HepG2 (cell line): ENCODE results near the gene LRP10. TPM values are rescaled to one million over a fixed set of nuclear protein-coding genes. Genes with fewer than 3 reads are reported as not detected.

Experiments used
- ATRX ChIP-seq: sonication (generic); formaldehyde crosslinking; IDR thresholded peaks from 2 replicates; pipeline ENCODE4 v1.4.0; 2020; ENCODE audit warnings: missing genetic modification reagents, borderline replicate concordance
- NCOA2 ChIP-seq: sonication (generic); formaldehyde crosslinking; IDR thresholded peaks from 2 replicates; pipeline ENCODE4 v1.8.0; 2022; ENCODE audit warnings: inconsistent platforms
- NFIC ChIP-seq: IDR thresholded peaks from 2 replicates; pipeline ENCODE4 v1.6.1; 2012; ENCODE audit warnings: mild to moderate bottlenecking, low read length, inconsistent platforms
- PAXIP1 ChIP-seq: sonication (generic); formaldehyde crosslinking; conservative IDR thresholded peaks from 2 replicates; pipeline ENCODE4 v1.4.0; 2020; ENCODE audit warnings: mild to moderate bottlenecking, missing genetic modification reagents, moderate library complexity
- PHF20 ChIP-seq: sonication (generic); formaldehyde crosslinking; IDR thresholded peaks from 2 replicates; pipeline ENCODE4 v1.5.0; 2020; ENCODE audit warnings: mild to moderate bottlenecking, missing genetic modification reagents
- POGZ ChIP-seq: sonication (generic); formaldehyde crosslinking; IDR thresholded peaks from 2 replicates; pipeline ENCODE4 v1.4.0; 2020; ENCODE audit warnings: mild to moderate bottlenecking, missing genetic modification reagents
- POLR2A ChIP-seq, 2 experiments: IDR thresholded peaks; 2 replicates each; pipeline ENCODE4 v1.6.1; 2011; ENCODE audit warnings: low read depth in 2 of 2, low read length in 2 of 2, mild to moderate bottlenecking in 1 of 2, moderate library complexity in 1 of 2; ENCODE audit not compliant: insufficient read depth in 1 of 2
- ZBTB44 ChIP-seq: sonication (generic); formaldehyde crosslinking; IDR thresholded peaks from 2 replicates; pipeline ENCODE4 v1.4.0; 2020; ENCODE audit warnings: missing genetic modification reagents
- ZNF292 ChIP-seq: sonication (generic); formaldehyde crosslinking; IDR thresholded peaks from 2 replicates; pipeline ENCODE4 v1.8.1; 2022; ENCODE audit warnings: mild to moderate bottlenecking, low read depth, missing genetic modification reagents, borderline replicate concordance
- ZNF879 ChIP-seq: sonication (generic); formaldehyde crosslinking; IDR thresholded peaks from 2 replicates; pipeline ENCODE4 v1.8.1; 2023; ENCODE audit warnings: missing genetic modification reagents
- ZSCAN25 ChIP-seq: sonication (generic); formaldehyde crosslinking; IDR thresholded peaks from 2 replicates; pipeline ENCODE4 v1.8.0; 2022; ENCODE audit warnings: mild to moderate bottlenecking, missing genetic modification reagents
- polyA plus RNA-seq, 8 experiments: library from polyadenylated mRNA; depleted of rRNA in 3 of 8; stranded (reverse) in 7 of 8; unstranded in 1 of 8; fragments of >200 nt; fragmentation: Illumina TruSeq in 4 of 8; extraction: Trizol in 4 of 8; gene quantifications; 2 replicates each; pipeline versions ENCODE4 v1.2.1 to v1.2.3, GENCODE V29; 2011 to 2016; ENCODE audit warnings: low read depth in 4 of 8, missing spikeins in 1 of 8, mixed read lengths in 1 of 8; ENCODE audit not compliant: insufficient read depth in 1 of 8
- total RNA-seq, 5 experiments: library from RNA; depleted of rRNA; stranded (reverse); fragments of >200 nt; fragmentation: Illumina TruSeq; extraction: Trizol; gene quantifications; 2 replicates each; pipeline ENCODE4 v1.2.3, GENCODE V29; 2016; ENCODE audit warnings: low read depth in 1 of 5
- TF ChIP-seq, protein P1 (sequence below): sonication (generic); formaldehyde crosslinking; IDR thresholded peaks from 2 replicates; pipeline ENCODE4 v1.5.0; 2020; ENCODE audit warnings: mild to moderate bottlenecking, missing genetic modification reagents, moderate library complexity
- TF ChIP-seq, protein P2 (sequence below): sonication (generic); formaldehyde crosslinking; IDR thresholded peaks from one replicate; pipeline ENCODE4 v1.5.1; 2020; ENCODE audit warnings: mild to moderate bottlenecking, missing genetic modification reagents; ENCODE audit errors: not compliant biosample characterization

Gene LRP10
- total and polyA plus RNA-seq, 2 of the 13 experiments (the other 11 are each of a cell fraction or from before 2014, with no cell fraction given), result 16.9 to 45.2 TPM

DNA sequence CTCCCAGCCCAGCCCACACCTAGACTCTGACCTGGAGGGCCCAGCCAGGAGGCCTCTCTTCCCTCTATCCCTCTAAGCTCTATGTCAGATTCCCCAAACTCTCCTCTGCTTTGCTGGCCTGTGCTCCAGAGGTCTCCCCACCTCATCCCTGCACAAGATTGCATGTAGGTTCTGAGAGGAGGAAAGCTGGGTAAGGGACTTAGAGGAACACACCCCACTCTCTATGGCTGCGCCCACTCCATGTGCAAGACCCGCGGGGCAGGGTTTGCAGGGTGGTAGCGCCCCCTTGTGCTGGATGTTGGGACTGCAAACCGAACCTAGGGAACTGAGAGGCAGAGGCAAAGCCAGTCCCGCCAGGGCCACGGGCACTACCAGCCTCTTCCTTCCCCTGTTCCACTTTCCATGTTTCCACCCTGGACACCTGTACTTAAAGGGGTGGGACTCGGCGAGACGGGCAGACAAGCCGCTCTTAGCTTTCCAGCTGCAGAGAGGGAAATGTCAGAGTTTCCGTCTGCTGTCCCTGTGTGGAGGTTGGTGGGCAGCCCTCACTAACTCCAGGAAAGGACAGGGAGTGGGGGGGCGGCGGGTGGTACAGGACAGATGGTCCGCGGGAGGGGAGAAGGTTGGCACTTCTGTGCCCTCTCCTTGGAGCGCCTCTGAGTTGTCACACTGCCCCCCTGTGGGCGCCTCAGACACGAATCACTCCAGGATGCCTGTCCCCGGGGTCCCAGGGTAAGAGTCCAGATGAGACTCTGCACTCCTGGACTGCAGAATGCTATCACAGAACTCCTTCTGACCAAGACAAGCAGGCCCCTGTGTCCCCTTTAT is 18.4 kb upstream of the LRP10 start (continued):
- TF ChIP-seq PAXIP1 (CRISPR knock-in tag) (peak; percentile 75), ZNF292 (0 out of 2 replicates have a peak, but pooled peaks have one; percentile 55), ZBTB44 (CRISPR knock-in tag) (peak; percentile 81), ZSCAN25 (CRISPR knock-in tag) (peak; percentile 98), NFIC (no peak), POGZ (CRISPR knock-in tag) (peak; percentile 84), NCOA2 (CRISPR knock-in tag) (peak; percentile 48; the same call in 1 of the 2 replicates), POLR2A (IDR thresholded peaks at IDR 0.05; ENCODE audit: insufficient read depth in 1 of 2, low read depth in 2 of 2, low read length in 2 of 2) (no peak), ZNF879 (CRISPR knock-in tag) (peak; percentile 95), ATRX (CRISPR knock-in tag) (0 out of 2 replicates have a peak, but pooled peaks have one; percentile 90), PHF20 (CRISPR knock-in tag) (peak; percentile 52; the same call in 1 of the 2 replicates)
- TF ChIP-seq, protein P1, sequence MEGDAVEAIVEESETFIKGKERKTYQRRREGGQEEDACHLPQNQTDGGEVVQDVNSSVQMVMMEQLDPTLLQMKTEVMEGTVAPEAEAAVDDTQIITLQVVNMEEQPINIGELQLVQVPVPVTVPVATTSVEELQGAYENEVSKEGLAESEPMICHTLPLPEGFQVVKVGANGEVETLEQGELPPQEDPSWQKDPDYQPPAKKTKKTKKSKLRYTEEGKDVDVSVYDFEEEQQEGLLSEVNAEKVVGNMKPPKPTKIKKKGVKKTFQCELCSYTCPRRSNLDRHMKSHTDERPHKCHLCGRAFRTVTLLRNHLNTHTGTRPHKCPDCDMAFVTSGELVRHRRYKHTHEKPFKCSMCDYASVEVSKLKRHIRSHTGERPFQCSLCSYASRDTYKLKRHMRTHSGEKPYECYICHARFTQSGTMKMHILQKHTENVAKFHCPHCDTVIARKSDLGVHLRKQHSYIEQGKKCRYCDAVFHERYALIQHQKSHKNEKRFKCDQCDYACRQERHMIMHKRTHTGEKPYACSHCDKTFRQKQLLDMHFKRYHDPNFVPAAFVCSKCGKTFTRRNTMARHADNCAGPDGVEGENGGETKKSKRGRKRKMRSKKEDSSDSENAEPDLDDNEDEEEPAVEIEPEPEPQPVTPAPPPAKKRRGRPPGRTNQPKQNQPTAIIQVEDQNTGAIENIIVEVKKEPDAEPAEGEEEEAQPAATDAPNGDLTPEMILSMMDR (CRISPR knock-in tag), result peak; percentile 98
- TF ChIP-seq, protein P2, sequence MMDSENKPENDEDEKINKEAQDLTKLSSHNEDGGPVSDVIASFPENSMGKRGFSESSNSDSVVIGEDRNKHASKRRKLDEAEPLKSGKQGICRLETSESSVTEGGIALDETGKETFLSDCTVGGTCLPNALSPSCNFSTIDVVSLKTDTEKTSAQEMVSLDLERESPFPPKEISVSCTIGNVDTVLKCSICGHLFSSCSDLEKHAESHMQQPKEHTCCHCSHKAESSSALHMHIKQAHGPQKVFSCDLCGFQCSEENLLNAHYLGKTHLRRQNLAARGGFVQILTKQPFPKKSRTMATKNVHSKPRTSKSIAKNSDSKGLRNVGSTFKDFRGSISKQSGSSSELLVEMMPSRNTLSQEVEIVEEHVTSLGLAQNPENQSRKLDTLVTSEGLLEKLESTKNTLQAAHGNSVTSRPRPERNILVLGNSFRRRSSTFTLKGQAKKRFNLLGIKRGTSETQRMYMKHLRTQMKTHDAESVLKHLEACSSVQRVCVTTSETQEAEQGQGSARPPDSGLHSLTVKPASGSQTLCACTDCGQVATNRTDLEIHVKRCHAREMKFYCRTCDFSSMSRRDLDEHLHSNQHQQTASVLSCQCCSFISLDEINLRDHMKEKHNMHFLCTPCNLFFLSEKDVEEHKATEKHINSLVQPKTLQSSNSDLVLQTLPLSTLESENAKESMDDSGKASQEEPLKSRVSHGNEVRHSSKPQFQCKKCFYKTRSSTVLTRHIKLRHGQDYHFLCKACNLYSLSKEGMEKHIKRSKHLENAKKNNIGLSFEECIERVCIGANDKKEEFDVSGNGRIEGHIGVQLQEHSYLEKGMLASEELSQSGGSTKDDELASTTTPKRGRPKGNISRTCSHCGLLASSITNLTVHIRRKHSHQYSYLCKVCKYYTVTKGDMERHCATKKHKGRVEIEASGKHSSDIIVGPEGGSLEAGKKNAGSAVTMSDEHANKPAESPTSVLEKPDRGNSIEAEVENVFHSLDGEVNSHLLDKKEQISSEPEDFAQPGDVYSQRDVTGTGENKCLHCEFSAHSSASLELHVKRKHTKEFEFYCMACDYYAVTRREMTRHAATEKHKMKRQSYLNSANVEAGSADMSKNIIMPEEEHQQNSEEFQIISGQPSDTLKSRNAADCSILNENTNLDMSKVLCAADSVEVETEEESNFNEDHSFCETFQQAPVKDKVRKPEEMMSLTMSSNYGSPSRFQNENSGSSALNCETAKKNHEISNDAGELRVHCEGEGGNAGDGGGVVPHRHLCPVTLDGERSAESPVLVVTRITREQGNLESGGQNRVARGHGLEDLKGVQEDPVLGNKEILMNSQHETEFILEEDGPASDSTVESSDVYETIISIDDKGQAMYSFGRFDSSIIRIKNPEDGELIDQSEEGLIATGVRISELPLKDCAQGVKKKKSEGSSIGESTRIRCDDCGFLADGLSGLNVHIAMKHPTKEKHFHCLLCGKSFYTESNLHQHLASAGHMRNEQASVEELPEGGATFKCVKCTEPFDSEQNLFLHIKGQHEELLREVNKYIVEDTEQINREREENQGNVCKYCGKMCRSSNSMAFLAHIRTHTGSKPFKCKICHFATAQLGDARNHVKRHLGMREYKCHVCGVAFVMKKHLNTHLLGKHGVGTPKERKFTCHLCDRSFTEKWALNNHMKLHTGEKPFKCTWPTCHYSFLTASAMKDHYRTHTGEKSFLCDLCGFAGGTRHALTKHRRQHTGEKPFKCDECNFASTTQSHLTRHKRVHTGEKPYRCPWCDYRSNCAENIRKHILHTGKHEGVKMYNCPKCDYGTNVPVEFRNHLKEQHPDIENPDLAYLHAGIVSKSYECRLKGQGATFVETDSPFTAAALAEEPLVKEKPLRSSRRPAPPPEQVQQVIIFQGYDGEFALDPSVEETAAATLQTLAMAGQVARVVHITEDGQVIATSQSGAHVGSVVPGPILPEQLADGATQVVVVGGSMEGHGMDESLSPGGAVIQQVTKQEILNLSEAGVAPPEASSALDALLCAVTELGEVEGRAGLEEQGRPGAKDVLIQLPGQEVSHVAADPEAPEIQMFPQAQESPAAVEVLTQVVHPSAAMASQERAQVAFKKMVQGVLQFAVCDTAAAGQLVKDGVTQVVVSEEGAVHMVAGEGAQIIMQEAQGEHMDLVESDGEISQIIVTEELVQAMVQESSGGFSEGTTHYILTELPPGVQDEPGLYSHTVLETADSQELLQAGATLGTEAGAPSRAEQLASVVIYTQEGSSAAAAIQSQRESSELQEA (CRISPR knock-in tag), result peak; percentile 90
